ENCODE data around the gene TTC33. TPM values are rescaled to one million over a fixed set of nuclear protein-coding genes. Genes with fewer than 3 reads are reported as not detected.
A peak's percentile ranks its signal among the peaks of the same experiment; 100 is the strongest.
"Not testable (repeated sequence)": the region's sequence is repeated elsewhere in the genome, so short reads cannot be mapped to it uniquely, and the experiment has no call there.

TTC33 gene
- polyA plus RNA-seq, 5 donors: 20.1 to 44.6 (median 36.1) TPM

DNA sequence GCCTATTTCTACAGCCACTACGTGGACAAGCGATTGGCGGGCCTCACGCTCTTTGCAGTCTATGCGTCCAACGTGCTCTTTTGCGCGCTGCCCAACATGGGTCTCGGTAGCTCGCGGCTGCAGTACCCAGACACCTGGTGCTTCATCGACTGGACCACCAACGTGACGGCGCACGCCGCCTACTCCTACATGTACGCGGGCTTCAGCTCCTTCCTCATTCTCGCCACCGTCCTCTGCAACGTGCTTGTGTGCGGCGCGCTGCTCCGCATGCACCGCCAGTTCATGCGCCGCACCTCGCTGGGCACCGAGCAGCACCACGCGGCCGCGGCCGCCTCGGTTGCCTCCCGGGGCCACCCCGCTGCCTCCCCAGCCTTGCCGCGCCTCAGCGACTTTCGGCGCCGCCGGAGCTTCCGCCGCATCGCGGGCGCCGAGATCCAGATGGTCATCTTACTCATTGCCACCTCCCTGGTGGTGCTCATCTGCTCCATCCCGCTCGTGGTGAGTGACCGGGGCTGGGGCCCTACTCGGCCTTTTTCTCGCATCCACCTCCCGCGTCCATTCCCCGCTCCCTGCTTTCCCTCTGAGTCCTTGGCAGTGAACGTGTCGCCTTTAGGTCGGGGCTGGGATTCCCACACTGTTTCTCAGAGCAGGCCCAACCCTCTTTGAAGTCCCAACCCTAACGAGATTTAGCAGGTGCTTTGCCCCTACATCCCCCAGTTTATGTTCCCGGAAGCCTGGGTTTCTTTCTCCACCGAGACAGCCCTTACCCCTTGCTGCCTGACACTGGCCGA, 74.2 kb downstream of the TTC33 start:
- DNase-seq: no peak

GRCh38 chr5:40680741-40681362, 74.9 kb downstream of the TTC33 start:
- no peak for DNase-seq

GRCh38 chr5:40679913-40680681, 75.7 kb downstream of the TTC33 start, which contains the start of gene PTGER4:
TSS of gene PTGER4 (plus strand) at chr5:40679915. CDS start at chr5:40680994, 1,079 bp downstream.
- no peak for DNase-seq

DNA sequence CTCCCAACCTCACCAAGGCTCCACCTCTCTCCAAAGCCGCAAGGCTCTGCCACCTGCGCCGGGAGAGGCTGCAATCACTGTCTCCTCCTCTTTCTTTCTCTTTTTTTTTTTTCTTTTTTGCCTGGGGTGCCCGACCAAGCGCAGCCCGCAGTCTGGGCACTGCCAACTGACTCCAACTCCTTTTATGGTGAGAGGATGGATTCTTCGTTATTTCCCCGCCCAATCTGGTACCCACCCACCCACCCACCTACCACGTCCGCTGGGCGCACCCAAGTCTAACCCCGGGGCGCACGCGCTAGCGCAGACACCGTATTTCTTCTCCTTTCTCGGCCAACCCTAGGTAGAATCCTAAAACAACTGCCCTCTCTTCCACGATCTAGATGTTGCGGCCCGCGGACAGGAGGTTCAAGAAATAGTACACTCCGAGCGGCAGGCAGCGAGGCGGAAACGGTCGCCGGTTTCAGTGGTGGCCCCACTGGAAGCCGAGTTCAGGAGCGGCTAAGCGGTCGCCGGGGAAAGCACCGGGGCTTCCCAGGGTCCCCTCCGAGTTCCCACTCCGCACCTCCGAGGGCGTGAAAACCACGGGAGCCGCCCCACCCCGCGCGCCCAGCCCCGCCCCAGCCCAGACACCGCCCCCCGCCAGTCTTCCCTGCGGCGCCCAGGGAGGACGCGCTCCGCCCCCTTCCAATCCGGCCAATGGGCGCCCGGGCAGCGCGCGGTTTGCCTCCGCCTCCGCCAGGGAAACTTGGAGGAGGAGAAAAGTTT, 76.4 kb downstream of the TTC33 start:
- peak; percentile 87 to 90 for DNase-seq

GRCh38 chr5:40678460-40679147, 77.2 kb downstream of the TTC33 start:
- DNase-seq: peak in 1 of 2 donors; percentile 41

GRCh38 chr5:40678026-40678425, 77.7 kb downstream of the TTC33 start:
- DNase-seq: no peak

DNA sequence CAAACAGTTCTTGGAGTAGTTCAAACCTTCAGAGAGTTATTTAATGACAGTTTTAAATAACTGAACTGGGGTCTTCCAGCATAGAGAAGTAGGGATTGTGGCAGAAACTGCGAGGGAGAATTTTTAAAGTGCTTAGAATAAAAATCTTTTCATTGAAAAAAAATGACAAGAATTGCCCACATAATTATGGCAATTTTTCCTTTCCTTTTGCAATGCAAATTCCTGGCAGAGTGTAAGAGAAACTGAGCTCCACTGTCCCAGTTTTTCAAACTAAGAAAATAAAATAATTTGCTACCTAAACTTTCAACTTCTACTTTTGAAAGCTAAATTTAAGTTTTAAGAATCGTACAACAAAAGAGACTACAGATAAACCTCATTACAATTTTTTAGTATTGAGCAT, 78.3 kb downstream of the TTC33 start:
- no peak for DNase-seq

DNA sequence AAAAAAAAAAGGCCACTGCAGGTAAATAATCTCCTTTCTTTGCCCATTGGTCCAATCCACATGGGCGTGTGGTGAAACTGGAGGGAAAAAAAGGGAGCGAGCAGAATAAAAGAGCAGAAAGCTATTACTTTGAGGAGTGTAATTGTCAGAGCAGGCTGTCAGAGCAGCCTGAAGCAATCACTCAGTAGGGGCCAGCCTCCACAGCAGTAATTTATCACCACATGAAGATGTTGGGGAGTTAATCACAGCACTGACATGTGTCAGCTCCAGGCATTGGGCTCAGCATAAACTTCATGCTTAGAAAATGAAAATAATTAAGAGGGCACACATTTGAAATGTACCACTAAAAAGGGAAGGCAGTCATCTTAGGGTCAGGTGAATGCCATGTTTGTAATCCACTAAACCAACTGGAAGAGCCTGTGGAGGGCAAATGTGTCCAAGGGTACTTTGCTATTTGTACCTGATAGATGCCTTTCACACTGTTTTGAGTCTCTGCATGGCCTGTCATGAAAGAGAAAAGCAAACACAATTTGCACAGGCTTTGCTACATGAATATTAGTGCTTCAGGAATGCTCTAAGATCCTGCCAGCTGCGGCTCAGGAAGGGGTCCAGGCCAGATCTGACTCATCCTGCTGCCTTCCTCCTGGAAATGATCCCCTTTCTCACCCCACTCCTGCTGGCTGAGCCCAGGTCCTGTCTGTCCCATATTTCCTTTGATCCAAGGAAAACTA, 79.0 kb downstream of the TTC33 start:
- no peak for DNase-seq

DNA sequence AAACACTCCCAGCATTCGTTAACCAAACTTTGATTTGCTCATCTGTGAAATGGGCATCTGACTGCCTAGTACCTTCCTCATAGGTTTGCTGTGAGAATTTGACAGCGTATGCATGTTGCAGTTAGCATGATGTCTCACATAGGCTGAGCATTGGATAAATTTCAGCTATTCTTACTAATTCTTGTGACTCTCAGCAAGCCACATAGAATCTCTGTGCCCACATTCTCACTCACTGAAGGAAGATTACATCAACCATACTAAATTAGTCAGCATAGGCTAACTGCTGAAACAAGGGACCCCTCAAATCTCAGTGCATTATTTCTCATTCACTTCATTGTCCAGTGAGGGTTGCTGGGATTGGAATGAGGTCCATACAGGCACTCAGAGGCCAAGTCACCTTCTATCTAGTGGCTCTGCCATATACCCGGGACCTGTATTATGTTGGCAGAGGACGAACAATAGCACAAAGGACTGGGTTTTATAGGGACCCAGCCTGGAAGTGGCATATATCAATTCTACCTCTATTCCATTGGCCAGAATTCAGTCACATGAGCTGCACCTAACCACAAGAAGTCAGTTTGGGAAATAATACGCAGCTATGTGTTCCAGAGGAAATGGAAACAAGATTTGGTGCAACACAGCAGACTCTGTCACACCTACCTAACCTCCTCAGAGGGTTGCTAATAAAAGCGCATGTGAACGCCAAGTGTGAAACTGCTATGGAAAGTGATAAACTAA, 80.2 kb downstream of the TTC33 start:
- no peak for DNase-seq

DNA sequence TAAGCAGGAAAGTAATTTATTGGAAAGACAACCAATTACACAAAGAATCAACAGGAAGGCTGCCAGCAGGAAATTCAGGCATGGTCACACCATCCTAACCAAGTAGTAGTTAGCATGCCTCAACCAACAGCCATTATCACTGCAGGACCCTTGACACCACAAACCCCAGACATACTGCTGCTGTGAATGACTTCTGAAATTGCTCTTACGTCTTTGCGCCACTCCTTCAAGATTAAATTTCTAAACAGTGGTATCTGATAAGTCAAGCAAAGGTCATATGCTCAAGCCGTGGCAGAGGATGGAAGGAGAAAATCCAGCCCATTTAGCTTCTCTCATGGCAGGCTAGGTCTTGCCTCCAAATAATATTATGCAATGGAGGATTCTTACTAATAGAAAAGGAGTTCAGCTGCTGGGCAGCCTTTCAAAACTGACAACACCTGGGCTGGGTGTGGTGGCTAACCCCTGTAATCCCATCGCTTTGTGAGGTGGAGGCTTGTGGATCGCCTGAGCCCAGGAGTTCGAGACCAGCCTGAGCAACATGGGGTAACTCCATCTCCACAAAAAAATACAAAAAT, 81.0 kb downstream of the TTC33 start:
- no peak for DNase-seq

GRCh38 chr5:40672425-40672824, 83.3 kb downstream of the TTC33 start:
- no peak for DNase-seq

- no peak for DNase-seq
Observed at GRCh38 chr5:40669606-40670390, 86.0 kb downstream of the TTC33 start.

DNA sequence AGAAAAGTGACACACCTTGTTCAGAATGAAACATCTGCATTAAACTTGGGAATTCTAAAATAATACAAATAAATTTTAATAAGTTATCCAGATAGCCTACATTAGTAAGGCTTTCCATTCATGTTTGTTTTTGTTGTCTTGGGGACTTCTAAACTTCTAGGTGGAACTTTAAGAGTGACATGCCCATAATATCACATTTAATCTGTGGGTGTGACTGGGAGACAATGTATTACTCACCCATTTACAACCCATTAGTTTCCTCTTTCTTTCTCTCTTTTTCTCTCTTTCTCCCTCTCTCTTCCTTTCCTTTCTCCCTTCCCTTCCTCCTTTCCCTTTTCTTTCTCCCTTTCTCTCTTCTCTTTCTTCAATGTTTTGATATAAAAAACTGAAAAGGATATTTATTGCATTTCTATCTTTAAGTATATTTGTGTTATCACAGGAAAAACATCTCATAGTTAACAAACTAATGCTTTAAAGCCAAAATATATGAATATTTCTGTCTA, 88.5 kb downstream of the TTC33 start:
- DNase-seq: no peak

- no peak for DNase-seq
Observed at GRCh38 chr5:40666657-40667056, 89.1 kb downstream of the TTC33 start.

DNA sequence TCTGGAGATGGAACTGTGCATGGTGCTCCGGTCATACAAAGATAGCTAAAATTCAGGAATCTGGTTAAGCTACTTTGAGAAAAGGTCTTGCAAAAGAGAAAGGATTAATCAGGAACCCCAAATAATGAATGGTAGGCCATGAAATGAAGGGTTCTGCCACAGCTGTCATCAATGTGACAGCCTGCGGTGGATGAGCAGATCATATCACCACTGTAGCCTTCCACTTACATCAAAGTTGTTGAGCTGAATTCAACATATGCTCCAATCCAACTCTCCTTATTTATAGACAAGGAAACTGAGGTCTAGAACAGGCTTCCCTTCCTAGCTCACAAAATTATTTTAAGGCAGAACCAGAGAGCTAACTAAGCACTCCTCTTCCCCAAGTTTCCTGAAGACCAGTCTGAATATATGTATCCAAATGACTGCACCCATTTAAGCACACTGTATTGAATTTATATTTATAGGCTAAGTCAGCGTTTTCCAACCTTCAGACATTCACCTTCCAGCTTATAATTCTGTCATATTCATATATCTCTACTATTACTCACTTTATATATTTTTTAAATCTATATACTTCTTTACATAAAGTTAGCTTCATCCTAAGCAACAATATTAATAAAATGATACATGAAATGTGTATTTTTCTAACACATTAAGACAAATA, 90.0 kb downstream of the TTC33 start:
- no peak for DNase-seq

DNA sequence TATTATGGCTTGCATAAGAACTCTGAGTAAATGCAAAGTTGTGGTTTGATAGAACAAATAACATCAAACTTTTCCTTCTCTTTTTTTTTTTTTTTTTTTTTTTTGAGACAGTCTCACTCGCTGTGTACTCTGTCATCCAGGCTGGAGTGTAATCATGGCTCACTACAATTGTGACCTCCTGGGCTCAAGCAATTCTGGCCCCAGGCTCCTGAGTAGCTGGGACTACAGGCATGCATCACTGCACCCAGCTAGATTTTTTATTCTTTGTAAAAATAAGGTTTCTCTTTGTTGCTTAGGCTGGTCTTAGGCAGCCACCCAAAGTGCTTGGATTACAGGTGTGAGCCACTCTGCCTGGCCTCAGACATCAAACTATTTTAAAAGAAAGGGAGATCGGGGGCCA, 95.0 kb downstream of the TTC33 start:
- DNase-seq: no peak

DNA sequence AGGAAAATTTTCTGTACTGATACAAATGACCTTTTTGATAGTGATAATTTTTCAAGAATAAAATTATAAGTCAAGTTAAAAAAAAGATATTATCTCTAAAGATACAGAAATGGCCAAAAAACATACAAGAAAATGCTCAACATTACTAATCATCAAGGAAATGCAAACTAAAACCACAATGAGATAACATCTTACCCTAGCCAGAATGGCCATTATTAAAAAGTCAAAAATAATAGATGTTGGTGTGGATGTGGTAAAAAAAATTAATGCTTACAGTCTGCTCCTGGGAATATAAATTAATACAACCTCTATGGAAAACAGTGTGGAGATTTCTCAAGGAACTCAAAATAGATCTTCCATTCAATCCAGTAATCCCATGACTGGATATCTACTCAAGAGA, 99.0 kb downstream of the TTC33 start:
- DNase-seq: no peak

- not testable (repeated sequence) for DNase-seq
Observed at GRCh38 chr5:40656091-40656490, 99.7 kb downstream of the TTC33 start.

Data from right lung (tissue), 5 donors.